GM13977 (cell line): ENCODE measurements around the gene RIT2.

ENCODE experiments used
- DNase-seq: peaks from one replicate; pipeline ENCODE4 v3.0.0; 2012; ENCODE audit warnings: low spot score
- CTCF ChIP-seq: IDR thresholded peaks from 2 replicates; pipeline ENCODE4 v1.5.1; 2012; ENCODE audit warnings: mild to moderate bottlenecking, control low read depth; ENCODE audit not compliant: insufficient read depth; ENCODE audit errors: extremely low read depth, missing control alignments
- in situ Hi-C: fragments of 300-500 bp; cut with MboI; formaldehyde crosslinking; loops from one replicate; pipeline ENCODE4 v1.12.0; 2022; ENCODE audit warnings: low sequenced_read_pairs, low pct_unique_long_range_greater_than_20kb, mixed read lengths, inconsistent platforms; ENCODE audit not compliant: unreplicated experiment

RIT2 gene

GRCh38 chr18:42778024-42778423, 337.5 kb downstream of the RIT2 start:
- in situ Hi-C loops: no loop called here
- no peak for DNase-seq
- no peak for TF ChIP-seq CTCF

- no peak for TF ChIP-seq CTCF
- DNase-seq: no peak
- in situ Hi-C loops: no loop called here
These were observed 341.6 kb downstream of the RIT2 start for GRCh38 chr18:42773870-42774269.

GRCh38 chr18:42771936-42772335, 343.5 kb downstream of the RIT2 start:
- DNase-seq: no peak
- no peak for TF ChIP-seq CTCF
- in situ Hi-C loops: no loop called here

GRCh38 chr18:42765302-42765701, 350.2 kb downstream of the RIT2 start:
- no peak for DNase-seq
- no peak for TF ChIP-seq CTCF
- in situ Hi-C loops: no loop called here

GRCh38 chr18:42760290-42760689, 355.2 kb downstream of the RIT2 start:
- DNase-seq: no peak
- TF ChIP-seq CTCF: no peak
- in situ Hi-C loops: no loop called here

GRCh38 chr18:42758852-42759251, 356.6 kb downstream of the RIT2 start:
- DNase-seq: no peak
- TF ChIP-seq CTCF: no peak

GRCh38 chr18:42756214-42756613, 359.3 kb downstream of the RIT2 start:
- TF ChIP-seq CTCF: no peak
- in situ Hi-C loops: no loop called here
- no peak for DNase-seq

More at GRCh38 chr18:42758852-42759251, 356.6 kb downstream of the RIT2 start:
- in situ Hi-C loops: no loop called here
